VCaP (cell line): Measurements from ENCODE around the gene FAF1.
A peak's percentile ranks its signal among the peaks of the same experiment; 100 is the strongest.

Source experiments
- H3K27ac ChIP-seq: fragments of 450-650 bp; 2 replicates; pipeline ENCODE4 v1.5.1; 2017
- CTCF ChIP-seq: fragments of 450-650 bp; conservative IDR thresholded peaks from 2 replicates; pipeline ENCODE4 v1.5.1; 2017; ENCODE audit warnings: mild to moderate bottlenecking, moderate library complexity

Gene FAF1

DNA sequence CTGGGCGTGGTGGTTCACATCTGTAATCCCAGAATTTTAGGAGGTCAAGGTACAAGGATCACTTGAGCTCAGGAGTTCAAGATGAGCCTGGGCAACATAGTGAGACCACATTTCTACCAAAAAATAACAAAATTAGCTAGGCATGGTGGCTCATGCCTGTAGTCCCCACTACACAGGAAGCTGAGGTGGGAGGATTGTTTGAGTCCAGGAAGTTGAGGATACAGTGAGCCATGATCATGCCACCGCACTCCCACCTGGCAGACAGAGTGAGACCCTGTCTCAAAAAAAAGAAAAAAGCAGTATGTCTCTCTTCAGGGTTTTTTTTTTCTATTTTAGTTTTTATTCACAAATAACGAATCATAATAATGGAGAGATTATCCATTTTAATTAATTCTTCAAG is 303.1 kb downstream of the FAF1 start:
- TF ChIP-seq CTCF = no peak
- H3K27ac ChIP-seq = no peak overlapping the region

DNA sequence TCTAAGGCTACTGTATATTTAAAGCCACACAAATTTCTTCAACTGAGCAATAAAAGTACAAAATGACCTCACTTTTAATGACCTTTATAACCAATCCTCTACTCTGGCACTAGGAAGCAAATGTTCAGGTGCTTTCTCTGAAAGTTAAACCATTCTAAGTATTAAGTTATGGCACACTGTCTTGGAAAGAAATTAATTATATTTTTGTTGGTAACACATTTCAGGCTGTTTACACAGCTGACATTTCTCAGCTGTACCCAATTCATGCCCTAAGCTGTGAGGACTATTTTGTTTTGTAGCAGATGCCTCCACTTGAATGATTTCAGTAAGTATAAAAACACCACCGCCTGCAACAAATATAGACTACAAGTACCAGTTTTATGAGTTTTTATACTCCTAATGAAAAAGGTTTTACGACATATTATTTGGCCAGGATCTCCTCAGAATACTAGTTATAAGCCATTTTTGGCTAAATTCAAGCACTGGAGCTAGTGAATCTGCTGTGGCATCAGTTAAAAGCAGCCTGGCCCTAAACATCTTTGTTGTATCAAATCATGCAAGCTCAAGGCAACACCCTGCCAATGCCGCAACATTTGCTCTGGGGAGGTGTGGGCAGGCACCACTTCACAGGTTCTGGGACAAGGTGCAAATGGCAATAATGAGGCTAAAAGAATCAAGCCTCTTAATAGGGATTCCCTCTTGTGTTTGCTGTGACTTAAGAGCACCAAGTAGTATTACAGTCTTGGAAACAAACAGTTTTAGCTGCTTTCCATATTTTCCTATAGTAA is 308.4 kb downstream of the FAF1 start:
- no peak for TF ChIP-seq CTCF
- peak overlapping the region; percentile 50 for H3K27ac ChIP-seq

GRCh38 chr1:50646526-50646925 is 313.5 kb downstream of the FAF1 start:
- no peak for TF ChIP-seq CTCF
- no peak overlapping the region for H3K27ac ChIP-seq

GRCh38 chr1:50645139-50645538 is 314.9 kb downstream of the FAF1 start:
- TF ChIP-seq CTCF = no peak

GRCh38 chr1:50644447-50645105 is 315.5 kb downstream of the FAF1 start:
- H3K27ac ChIP-seq = peak overlapping the region; percentile 45
- no peak for TF ChIP-seq CTCF

More at GRCh38 chr1:50645139-50645538, 314.9 kb downstream of the FAF1 start:
- peak overlapping the region; percentile 45; the same call in 1 of the 2 replicates for H3K27ac ChIP-seq

DNA sequence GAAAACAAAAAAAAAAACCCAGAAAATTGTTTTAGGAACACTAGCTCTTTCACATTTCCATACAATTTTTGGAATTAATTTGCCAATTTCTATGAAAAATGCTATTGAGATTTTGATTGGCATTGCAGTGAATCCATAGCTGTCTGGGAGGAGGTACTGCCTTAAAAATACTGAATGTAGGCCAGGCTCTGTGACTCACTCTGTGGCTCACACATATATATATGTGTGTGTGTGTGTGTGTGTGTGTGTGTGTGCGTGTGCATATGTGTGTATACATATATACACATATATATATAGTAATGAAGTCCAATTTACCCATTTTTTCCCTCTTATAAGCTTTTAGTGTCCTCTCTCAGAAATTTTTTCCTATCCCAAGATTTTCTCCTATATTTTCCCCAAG is 322.6 kb downstream of the FAF1 start:
- no peak overlapping the region for H3K27ac ChIP-seq
- TF ChIP-seq CTCF = no peak

DNA sequence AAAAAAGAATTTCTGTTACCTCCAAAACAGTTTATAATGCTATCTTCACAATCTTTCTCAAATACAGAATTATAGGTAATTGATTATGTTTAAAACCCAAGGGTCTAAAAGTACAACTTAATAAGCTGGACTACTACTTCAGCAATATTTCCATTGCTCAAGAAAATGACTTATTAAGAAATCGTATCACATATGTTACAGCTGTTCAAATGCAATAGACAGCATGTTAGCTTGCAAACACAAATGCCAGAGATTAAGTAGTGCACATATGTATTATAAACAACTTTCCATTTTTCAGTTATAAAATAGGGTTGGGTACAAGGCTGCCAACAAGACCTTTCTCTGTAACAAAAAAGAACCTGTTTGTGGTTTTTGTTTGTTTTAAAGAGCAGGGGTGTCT is 325.8 kb downstream of the FAF1 start:
- no peak for TF ChIP-seq CTCF
- H3K27ac ChIP-seq = peak overlapping the region; percentile 91
